T-helper 17 cell (primary cell): Measurements from ENCODE around the gene HTR3A. TPM values are rescaled to one million over a fixed set of nuclear protein-coding genes. Genes with fewer than 3 reads are reported as not detected.
"Not testable (repeated sequence)": the region's sequence is repeated elsewhere in the genome, so short reads cannot be mapped to it uniquely, and the experiment has no call there.

ENCODE experiments used
- ATAC-seq: fragments of 150-1000 bp; cut with Tn5 transposase; 2 replicates; pipeline ENCODE4 v1.10.0; 2021; ENCODE audit warnings: mild to moderate bottlenecking, moderate library complexity
- DNase-seq, 3 donors: peaks; one replicate each; pipeline versions ENCODE4 v3.0.0 to v3.0.0-alpha.2; 2020 to 2021
- H3K9me3 ChIP-seq: one replicate; pipeline ENCODE4 v1.7.0; 2013; ENCODE audit warnings: low read length, mild to moderate bottlenecking; ENCODE audit not compliant: control insufficient read depth, poor library complexity, severe bottlenecking
- H3K27ac Mint-ChIP-seq: one replicate; pipeline ENCODE4 v1.8.0; 2022; ENCODE audit warnings: mild to moderate bottlenecking, moderate library complexity, mixed read lengths
- H3K27me3 Mint-ChIP-seq: one replicate; pipeline ENCODE4 v1.8.0; 2022; ENCODE audit warnings: mixed read lengths
- H3K36me3 Mint-ChIP-seq: one replicate; pipeline ENCODE4 v1.8.0; 2022; ENCODE audit warnings: low read depth, mixed read lengths
- H3K4me1 Mint-ChIP-seq: one replicate; pipeline ENCODE4 v1.8.0; 2022; ENCODE audit warnings: mild to moderate bottlenecking, mixed read lengths
- H3K4me3 Mint-ChIP-seq: one replicate; pipeline ENCODE4 v1.8.0; 2022; ENCODE audit warnings: mild to moderate bottlenecking, moderate library complexity, mixed read lengths
- total RNA-seq, 4 donors: library from RNA in 2 of 4; stranded (reverse) in 2 of 4; gene quantifications; one replicate each; pipeline ENCODE4 v1.2.3 and lab custom pipeline; 2022 to 2026

HTR3A gene
- total RNA-seq: not detected
- total RNA-seq (lab: John Stamatoyannopoulos, UW): 0 reads per million in 2 donors

- Mint-ChIP-seq H3K36me3 (no peaks in the 10 kb centered on the region), H3K4me3 (no peak within 1 kb of the TSS), H3K27me3 (peaks cover 45% of the 10 kb centered on the region), H3K4me1 (no peaks in the 10 kb centered on the region), H3K27ac (no peak within 1 kb of the TSS)
- no peaks in the 10 kb centered on the region for H3K9me3 ChIP-seq
- DNase-seq (no peak), ATAC-seq (no peak)
Observed at GRCh38 chr11:113974741-113975470, at the start of gene HTR3A. Gene HTR3A, plus strand, starts transcription at chr11:113975108. Its CDS starts 218 bp downstream, at chr11:113975326.

GRCh38 chr11:113926273-113927197 is 48.4 kb upstream of the HTR3A start:
- H3K4me3 Mint-ChIP-seq: no peak overlapping the region
- peaks cover 43% of the 10 kb centered on the region for H3K27me3 Mint-ChIP-seq
- H3K36me3 Mint-ChIP-seq: peaks cover 4% of the 10 kb centered on the region
- DNase-seq: no peak
- ATAC-seq: no peak
- peak overlapping the region; percentile 64 for H3K27ac Mint-ChIP-seq
- H3K9me3 ChIP-seq: no peaks in the 10 kb centered on the region
- peaks cover 6% of the 10 kb centered on the region for H3K4me1 Mint-ChIP-seq

GRCh38 chr11:113928311-113928710 is 46.6 kb upstream of the HTR3A start:
- ATAC-seq (no peak), DNase-seq (no peak)
- H3K36me3 Mint-ChIP-seq: peaks cover 2% of the 10 kb centered on the region
- H3K9me3 ChIP-seq: no peaks in the 10 kb centered on the region
- peaks cover 53% of the 10 kb centered on the region for H3K27me3 Mint-ChIP-seq
- H3K27ac Mint-ChIP-seq: no peak overlapping the region
- H3K4me3 Mint-ChIP-seq: peak overlapping the region; percentile 39
- H3K4me1 Mint-ChIP-seq: peaks cover 6% of the 10 kb centered on the region

GRCh38 chr11:113932788-113933187 is 42.1 kb upstream of the HTR3A start:
- H3K36me3 Mint-ChIP-seq: no peaks in the 10 kb centered on the region
- H3K4me3 Mint-ChIP-seq: no peak overlapping the region

GRCh38 chr11:113934193-113934592 is 40.7 kb upstream of the HTR3A start:
- not testable (repeated sequence) for H3K9me3 ChIP-seq, H3K4me3 Mint-ChIP-seq, H3K27ac Mint-ChIP-seq, H3K36me3 Mint-ChIP-seq, DNase-seq, ATAC-seq
- peaks cover 15% of the 10 kb centered on the region for H3K4me1 Mint-ChIP-seq
- peaks cover 55% of the 10 kb centered on the region for H3K27me3 Mint-ChIP-seq

More at GRCh38 chr11:113932788-113933187, 42.1 kb upstream of the HTR3A start:
- H3K27me3 Mint-ChIP-seq: peaks cover 67% of the 10 kb centered on the region
- peaks cover 18% of the 10 kb centered on the region for H3K4me1 Mint-ChIP-seq
- ATAC-seq: no peak
- H3K27ac Mint-ChIP-seq: no peak overlapping the region
- H3K9me3 ChIP-seq: no peaks in the 10 kb centered on the region
- no peak for DNase-seq

- DNase-seq (no peak), ATAC-seq (no peak)
- Mint-ChIP-seq H3K36me3 (no peaks in the 10 kb centered on the region), H3K4me3 (no peak overlapping the region), H3K4me1 (peaks cover 15% of the 10 kb centered on the region), H3K27me3 (peaks cover 54% of the 10 kb centered on the region), H3K27ac (no peak overlapping the region)
- H3K9me3 ChIP-seq: no peaks in the 10 kb centered on the region
Observed at GRCh38 chr11:113934761-113935160, 40.1 kb upstream of the HTR3A start.

DNA sequence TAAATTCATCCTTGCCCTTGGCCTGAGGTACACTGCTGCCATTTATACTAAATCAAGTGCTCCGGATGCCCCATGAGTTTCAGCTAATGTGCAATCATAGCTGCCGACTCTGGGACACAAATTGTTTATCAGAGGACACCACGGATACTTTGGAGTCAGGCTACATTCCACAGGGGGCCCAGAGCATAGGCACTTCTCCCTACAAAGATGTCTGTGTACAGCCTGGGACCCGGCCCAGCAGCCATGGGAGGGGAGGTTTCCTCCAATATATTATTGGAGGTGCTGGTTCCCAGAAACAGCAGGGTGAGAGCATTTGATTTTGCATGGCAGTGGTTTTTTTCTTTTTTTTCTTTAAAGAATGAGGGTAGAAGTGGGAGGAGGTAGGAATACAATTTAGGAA is 39.0 kb upstream of the HTR3A start:
- Mint-ChIP-seq H3K4me3 (no peak overlapping the region), H3K27ac (no peak overlapping the region), H3K36me3 (no peaks in the 10 kb centered on the region), H3K4me1 (peaks cover 15% of the 10 kb centered on the region), H3K27me3 (peaks cover 52% of the 10 kb centered on the region)
- DNase-seq: no peak
- ATAC-seq: no peak
- no peaks in the 10 kb centered on the region for H3K9me3 ChIP-seq

DNA sequence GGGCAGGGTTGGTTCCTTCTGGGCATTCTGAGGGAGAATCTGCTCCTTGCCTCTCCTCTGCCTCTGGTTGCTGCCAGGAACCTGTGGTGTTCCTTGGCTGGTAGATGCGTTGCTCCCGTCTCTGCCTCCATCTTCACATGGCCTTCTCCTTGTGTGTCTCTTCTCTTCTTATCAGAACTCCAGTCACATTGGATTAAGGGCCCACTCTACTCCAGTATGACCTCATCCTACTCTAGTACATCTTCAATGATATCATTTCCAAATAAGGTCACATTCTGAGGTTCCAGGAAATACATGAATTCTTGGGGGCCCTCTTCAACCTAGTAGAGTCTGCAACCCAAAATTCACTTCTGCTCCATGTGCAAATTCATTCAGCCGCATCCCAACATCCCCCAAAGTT is 37.0 kb upstream of the HTR3A start:
- Mint-ChIP-seq H3K4me1 (peaks cover 15% of the 10 kb centered on the region), H3K4me3 (no peak overlapping the region), H3K27ac (no peak overlapping the region), H3K27me3 (peaks cover 39% of the 10 kb centered on the region), H3K36me3 (no peaks in the 10 kb centered on the region)
- DNase-seq (no peak), ATAC-seq (no peak)
- H3K9me3 ChIP-seq: no peaks in the 10 kb centered on the region

DNA sequence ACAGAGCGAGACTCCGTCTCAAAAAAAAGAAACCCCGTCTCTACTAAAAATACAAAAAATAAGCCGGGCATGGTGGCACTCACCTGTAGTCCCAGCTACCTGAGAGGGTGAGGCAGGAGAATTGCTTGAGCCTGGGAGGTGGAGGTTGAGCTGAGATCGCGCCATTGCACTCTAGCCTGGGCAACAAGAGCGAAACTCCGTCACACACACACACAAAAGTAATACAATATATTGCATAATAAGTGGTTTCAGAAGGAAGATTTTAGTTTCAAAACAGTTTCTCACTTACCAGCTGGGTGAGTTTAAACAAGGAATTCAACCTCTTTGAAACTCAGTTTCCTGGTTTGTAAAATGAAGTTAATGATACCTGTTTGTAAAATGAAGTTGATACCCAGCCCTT is 32.7 kb upstream of the HTR3A start:
- no peaks in the 10 kb centered on the region for H3K9me3 ChIP-seq
- DNase-seq (no peak), ATAC-seq (no peak)
- Mint-ChIP-seq H3K4me1 (no peaks in the 10 kb centered on the region), H3K4me3 (no peak overlapping the region), H3K27ac (no peak overlapping the region), H3K27me3 (peaks cover 30% of the 10 kb centered on the region), H3K36me3 (no peaks in the 10 kb centered on the region)

- not testable (repeated sequence) for H3K36me3 Mint-ChIP-seq, ATAC-seq
- peaks cover 51% of the 10 kb centered on the region for H3K27me3 Mint-ChIP-seq
Observed at GRCh38 chr11:113946162-113946561, 28.7 kb upstream of the HTR3A start.

GRCh38 chr11:113947994-113948393 is 26.9 kb upstream of the HTR3A start:
- H3K36me3 Mint-ChIP-seq: peaks cover 3% of the 10 kb centered on the region
- no peak for ATAC-seq
- no peak overlapping the region for H3K4me3 Mint-ChIP-seq
- DNase-seq: no peak
- H3K27me3 Mint-ChIP-seq: peaks cover 70% of the 10 kb centered on the region
- no peaks in the 10 kb centered on the region for H3K9me3 ChIP-seq
- no peak overlapping the region for H3K27ac Mint-ChIP-seq
- H3K4me1 Mint-ChIP-seq: peaks cover 5% of the 10 kb centered on the region

More at GRCh38 chr11:113946162-113946561, 28.7 kb upstream of the HTR3A start:
- not testable (repeated sequence) for DNase-seq, H3K27ac Mint-ChIP-seq, H3K4me1 Mint-ChIP-seq, H3K9me3 ChIP-seq, H3K4me3 Mint-ChIP-seq

- peaks cover 5% of the 10 kb centered on the region for H3K4me1 Mint-ChIP-seq
- no peaks in the 10 kb centered on the region for H3K9me3 ChIP-seq
- ATAC-seq: no peak
- H3K4me3 Mint-ChIP-seq: no peak overlapping the region
- no peak overlapping the region for H3K27ac Mint-ChIP-seq
- peaks cover 82% of the 10 kb centered on the region for H3K27me3 Mint-ChIP-seq
- no peak for DNase-seq
- peaks cover 6% of the 10 kb centered on the region for H3K36me3 Mint-ChIP-seq
Observed at GRCh38 chr11:113949891-113950290, 25.0 kb upstream of the HTR3A start.

DNA sequence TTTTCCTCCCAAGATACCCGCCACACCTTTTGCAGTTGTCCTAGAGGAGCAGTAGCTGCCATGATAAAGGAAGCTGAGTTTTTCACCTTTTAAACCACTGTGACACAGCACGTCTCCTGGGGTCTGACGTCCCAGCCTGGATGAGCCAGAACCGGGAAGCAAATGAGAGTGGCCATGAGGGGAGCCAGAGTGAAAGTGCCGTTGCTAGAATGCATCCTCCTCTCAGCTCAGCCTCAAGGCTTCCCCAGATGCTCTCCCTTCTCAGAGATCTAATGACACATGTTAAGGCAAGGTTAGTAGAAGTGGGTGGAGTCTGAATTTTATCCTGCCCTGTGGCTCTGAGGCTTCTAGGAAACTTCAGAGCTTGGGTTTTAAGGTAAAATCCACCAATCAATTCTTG is 23.4 kb upstream of the HTR3A start:
- no peaks in the 10 kb centered on the region for H3K9me3 ChIP-seq
- peaks cover 6% of the 10 kb centered on the region for H3K36me3 Mint-ChIP-seq
- ATAC-seq (no peak), DNase-seq (no peak)
- peaks cover 74% of the 10 kb centered on the region for H3K27me3 Mint-ChIP-seq
- peaks cover 5% of the 10 kb centered on the region for H3K4me1 Mint-ChIP-seq
- H3K27ac Mint-ChIP-seq: no peak overlapping the region
- no peak overlapping the region for H3K4me3 Mint-ChIP-seq
